HL-60 (cell line): ENCODE results near the gene FAM184A.

ENCODE experiments used
- DNase-seq, 2 experiments: peaks; one replicate each; pipeline ENCODE4 v3.0.0-alpha.2; 2010 to 2020; ENCODE audit warnings: low read depth in 1 of 2, low spot score in 1 of 2
- H3K27ac ChIP-seq: fragments of 250-450 bp; sonication (Bioruptor Pico); replicated peaks from 2 replicates; pipeline ENCODE4 v1.5.1; 2020; ENCODE audit warnings: mild to moderate bottlenecking, moderate library complexity
- H3K27me3 ChIP-seq: fragments of 250-450 bp; sonication (Bioruptor Pico); 2 replicates; pipeline ENCODE4 v1.5.1; 2021; ENCODE audit warnings: mild to moderate bottlenecking, moderate library complexity; ENCODE audit not compliant: insufficient read depth, poor library complexity, severe bottlenecking
- H3K4me3 ChIP-seq: replicated peaks from 2 replicates; pipeline ENCODE4 v1.5.1; 2011; ENCODE audit warnings: mild to moderate bottlenecking, control low read depth, low read length; ENCODE audit not compliant: insufficient read depth
- CTCF ChIP-seq: IDR thresholded peaks from one replicate; pipeline ENCODE4 v1.5.1; 2011; ENCODE audit warnings: low read length, control low read depth, inconsistent platforms; ENCODE audit not compliant: insufficient read depth
- GABPA ChIP-seq: IDR thresholded peaks from 2 replicates; pipeline ENCODE4 v1.6.1; 2012; ENCODE audit warnings: low read depth
- POLR2AphosphoS5 ChIP-seq: IDR thresholded peaks from 2 replicates; pipeline ENCODE4 v1.6.1; 2012; ENCODE audit warnings: low read depth
- REST ChIP-seq: IDR thresholded peaks from 2 replicates; pipeline ENCODE4 v1.6.1; 2012; ENCODE audit warnings: low read depth; ENCODE audit not compliant: insufficient replicate concordance
- SPI1 ChIP-seq: IDR thresholded peaks from 2 replicates; pipeline ENCODE4 v1.6.1; 2012; ENCODE audit warnings: low read depth, mild to moderate bottlenecking, borderline replicate concordance

FAM184A gene

GRCh38 chr6:119076173-119076572 is 2.3 kb downstream of the FAM184A start:
- no peak overlapping the region for H3K27ac ChIP-seq
- no peak for DNase-seq
- TF ChIP-seq REST = no peak
- TF ChIP-seq CTCF = no peak
- TF ChIP-seq GABPA = no peak
- TF ChIP-seq POLR2AphosphoS5 = no peak
- no peak for TF ChIP-seq SPI1
- peaks cover 44% of the 10 kb centered on the region for H3K27me3 ChIP-seq
- no peak overlapping the region for H3K4me3 ChIP-seq

GRCh38 chr6:119075200-119075981 is 3.1 kb downstream of the FAM184A start:
- no peak overlapping the region for H3K4me3 ChIP-seq
- no peak for DNase-seq
- peaks cover 43% of the 10 kb centered on the region for H3K27me3 ChIP-seq
- H3K27ac ChIP-seq = no peak overlapping the region
- no peak for TF ChIP-seq CTCF
- TF ChIP-seq GABPA = no peak
- TF ChIP-seq POLR2AphosphoS5 = no peak
- TF ChIP-seq REST = no peak
- TF ChIP-seq SPI1 = no peak

GRCh38 chr6:119073307-119074051 is 5.0 kb downstream of the FAM184A start:
- TF ChIP-seq SPI1 (no peak), REST (no peak), GABPA (no peak), CTCF (no peak), POLR2AphosphoS5 (no peak)

More at GRCh38 chr6:119073307-119074051, 5.0 kb downstream of the FAM184A start:
- H3K4me3 ChIP-seq = no peak overlapping the region
- H3K27me3 ChIP-seq = peaks cover 33% of the 10 kb centered on the region
- H3K27ac ChIP-seq = no peak overlapping the region
- DNase-seq = no peak
